Left ventricle myocardium inferior (tissue), 1 donor: ENCODE data around the gene SPECC1. TPM values are rescaled to one million over a fixed set of nuclear protein-coding genes. Genes with fewer than 3 reads are reported as not detected.

Experiments
- DNase-seq: peaks from one replicate; pipeline ENCODE4 v3.0.0-alpha.2; 2020
- H3K27ac ChIP-seq: fragments of 200-600 bp; replicated peaks from 2 replicates; pipeline ENCODE4 v1.8.0; 2021
- H3K27me3 ChIP-seq: fragments of 200-600 bp; 2 replicates; pipeline ENCODE4 v1.8.0; 2021; ENCODE audit warnings: low read depth
- H3K36me3 ChIP-seq: fragments of 200-600 bp; 2 replicates; pipeline ENCODE4 v1.8.0; 2021
- H3K4me1 ChIP-seq: fragments of 200-600 bp; 2 replicates; pipeline ENCODE4 v1.8.0; 2021
- H3K4me3 ChIP-seq: fragments of 200-600 bp; 2 replicates; pipeline ENCODE4 v1.8.0; 2021; ENCODE audit warnings: mild to moderate bottlenecking, moderate library complexity
- H3K9me3 ChIP-seq: fragments of 200-600 bp; replicated peaks from 2 replicates; pipeline ENCODE4 v1.8.0; 2021
- intact Hi-C: fragments of 100-400 bp; cut with micrococcal nuclease; formaldehyde crosslinking; loops from one replicate; pipeline ENCODE4 v1.11.0; 2022
- total RNA-seq: library from RNA; stranded (reverse); fragmentation: NEBNext Ultra II Directional; extraction: Animal tissue kit (Norgen Biotek cat#: 25700); gene quantifications from one replicate; pipeline ENCODE4 v1.2.1, GENCODE V29; 2021
- TF ChIP-seq, protein P1 (sequence below): fragments of 200-600 bp; IDR thresholded peaks from 2 replicates; pipeline ENCODE4 v1.8.0; 2021; ENCODE audit warnings: antibody characterized with exemption, mild to moderate bottlenecking, borderline replicate concordance
- donor health status: DM: no; HTN: yes; CAD: no; lungs with severe emphysema.

The SPECC1 gene
- total RNA-seq, 1 donor from 2014 or later = 10.6 TPM

GRCh38 chr17:19978209-19978802 lies 30.9 kb upstream of the SPECC1 start:
- TF ChIP-seq, protein P1, sequence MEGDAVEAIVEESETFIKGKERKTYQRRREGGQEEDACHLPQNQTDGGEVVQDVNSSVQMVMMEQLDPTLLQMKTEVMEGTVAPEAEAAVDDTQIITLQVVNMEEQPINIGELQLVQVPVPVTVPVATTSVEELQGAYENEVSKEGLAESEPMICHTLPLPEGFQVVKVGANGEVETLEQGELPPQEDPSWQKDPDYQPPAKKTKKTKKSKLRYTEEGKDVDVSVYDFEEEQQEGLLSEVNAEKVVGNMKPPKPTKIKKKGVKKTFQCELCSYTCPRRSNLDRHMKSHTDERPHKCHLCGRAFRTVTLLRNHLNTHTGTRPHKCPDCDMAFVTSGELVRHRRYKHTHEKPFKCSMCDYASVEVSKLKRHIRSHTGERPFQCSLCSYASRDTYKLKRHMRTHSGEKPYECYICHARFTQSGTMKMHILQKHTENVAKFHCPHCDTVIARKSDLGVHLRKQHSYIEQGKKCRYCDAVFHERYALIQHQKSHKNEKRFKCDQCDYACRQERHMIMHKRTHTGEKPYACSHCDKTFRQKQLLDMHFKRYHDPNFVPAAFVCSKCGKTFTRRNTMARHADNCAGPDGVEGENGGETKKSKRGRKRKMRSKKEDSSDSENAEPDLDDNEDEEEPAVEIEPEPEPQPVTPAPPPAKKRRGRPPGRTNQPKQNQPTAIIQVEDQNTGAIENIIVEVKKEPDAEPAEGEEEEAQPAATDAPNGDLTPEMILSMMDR = no peak
- intact Hi-C loops = no loop called here
- Histone ChIP-seq H3K27ac (peak overlapping the region; percentile 95), H3K9me3 (no peaks in the 10 kb centered on the region), H3K36me3 (peaks cover 6% of the 10 kb centered on the region), H3K4me3 (peak overlapping the region; percentile 99), H3K4me1 (peaks cover 39% of the 10 kb centered on the region), H3K27me3 (no peaks in the 10 kb centered on the region)
- DNase-seq = no peak

DNA sequence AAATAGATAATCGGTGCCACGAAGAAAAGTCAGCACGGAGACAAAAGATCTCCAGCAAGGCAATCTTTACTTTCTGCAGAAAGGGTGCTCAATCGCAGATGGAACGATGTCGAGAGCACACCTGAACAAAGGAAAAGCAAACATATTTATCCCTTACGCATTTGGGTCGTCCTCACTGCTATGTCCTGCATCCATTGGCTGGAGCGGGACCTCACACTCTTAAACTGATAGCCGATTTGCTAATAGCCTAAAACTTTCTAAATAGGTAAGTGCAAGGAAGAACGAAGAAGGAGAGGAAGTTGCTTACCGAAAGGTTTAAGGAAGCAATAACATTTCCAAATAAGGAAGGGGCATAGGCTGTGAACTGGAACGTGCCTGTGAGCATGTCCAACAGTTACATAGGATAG lies 30.4 kb upstream of the SPECC1 start:
- DNase-seq = no peak
- H3K27me3 ChIP-seq = no peaks in the 10 kb centered on the region
- H3K36me3 ChIP-seq = peaks cover 3% of the 10 kb centered on the region
- peak overlapping the region; percentile 95 for H3K27ac ChIP-seq
- peak overlapping the region; percentile 99 for H3K4me3 ChIP-seq
- peaks cover 39% of the 10 kb centered on the region for H3K4me1 ChIP-seq
- TF ChIP-seq, protein P1 = no peak
- intact Hi-C loops = no loop called here
- no peaks in the 10 kb centered on the region for H3K9me3 ChIP-seq

DNA sequence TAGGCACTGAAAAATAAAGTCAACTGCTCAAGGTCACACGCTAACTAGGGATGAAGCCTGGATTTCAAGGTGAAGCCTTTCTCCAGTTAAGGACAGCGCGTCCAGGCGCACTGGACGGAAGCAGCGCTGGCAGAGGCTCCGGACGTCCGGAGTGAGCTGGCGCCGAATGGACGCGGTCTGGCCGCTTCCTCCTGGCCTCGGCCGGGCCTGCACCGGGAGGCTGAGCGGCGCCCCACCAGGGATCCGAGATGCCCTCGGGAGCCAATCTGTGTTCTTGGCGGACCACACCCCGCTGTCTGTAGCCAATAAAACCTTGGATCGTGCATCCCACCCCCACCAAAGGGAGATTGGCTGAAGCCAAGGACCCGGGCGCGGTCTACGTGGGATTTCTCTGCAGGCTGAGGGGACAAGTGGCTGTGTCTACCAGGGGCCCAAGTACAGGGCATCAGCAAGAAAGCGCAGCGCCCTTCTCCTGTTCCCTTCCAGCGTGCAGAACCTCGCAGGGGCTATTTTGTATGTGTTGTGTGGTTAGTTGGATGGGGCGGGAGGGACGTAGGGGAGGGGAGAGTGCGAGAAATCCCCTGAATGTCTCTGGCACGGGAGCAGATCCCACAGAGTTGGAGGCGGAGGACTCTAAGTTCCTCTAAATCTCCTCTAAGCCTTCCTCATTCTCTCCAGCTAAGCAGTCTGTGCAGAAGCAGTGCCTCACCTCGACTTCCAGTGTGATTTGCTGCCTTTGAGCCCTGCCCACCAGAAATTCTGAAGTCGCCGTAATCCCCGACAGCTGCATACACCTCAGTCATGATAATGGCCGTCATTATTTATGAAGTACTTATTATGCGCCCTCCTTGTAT lies 29.0 kb upstream of the SPECC1 start:
- H3K27ac ChIP-seq = peak overlapping the region; percentile 61
- H3K36me3 ChIP-seq = no peaks in the 10 kb centered on the region
- peak overlapping the region; percentile 26 for H3K4me3 ChIP-seq
- H3K27me3 ChIP-seq = no peaks in the 10 kb centered on the region
- TF ChIP-seq, protein P1 = no peak
- H3K4me1 ChIP-seq = peaks cover 38% of the 10 kb centered on the region
- intact Hi-C loops = no loop called here
- peak; percentile 52 for DNase-seq
- H3K9me3 ChIP-seq = no peaks in the 10 kb centered on the region

DNA sequence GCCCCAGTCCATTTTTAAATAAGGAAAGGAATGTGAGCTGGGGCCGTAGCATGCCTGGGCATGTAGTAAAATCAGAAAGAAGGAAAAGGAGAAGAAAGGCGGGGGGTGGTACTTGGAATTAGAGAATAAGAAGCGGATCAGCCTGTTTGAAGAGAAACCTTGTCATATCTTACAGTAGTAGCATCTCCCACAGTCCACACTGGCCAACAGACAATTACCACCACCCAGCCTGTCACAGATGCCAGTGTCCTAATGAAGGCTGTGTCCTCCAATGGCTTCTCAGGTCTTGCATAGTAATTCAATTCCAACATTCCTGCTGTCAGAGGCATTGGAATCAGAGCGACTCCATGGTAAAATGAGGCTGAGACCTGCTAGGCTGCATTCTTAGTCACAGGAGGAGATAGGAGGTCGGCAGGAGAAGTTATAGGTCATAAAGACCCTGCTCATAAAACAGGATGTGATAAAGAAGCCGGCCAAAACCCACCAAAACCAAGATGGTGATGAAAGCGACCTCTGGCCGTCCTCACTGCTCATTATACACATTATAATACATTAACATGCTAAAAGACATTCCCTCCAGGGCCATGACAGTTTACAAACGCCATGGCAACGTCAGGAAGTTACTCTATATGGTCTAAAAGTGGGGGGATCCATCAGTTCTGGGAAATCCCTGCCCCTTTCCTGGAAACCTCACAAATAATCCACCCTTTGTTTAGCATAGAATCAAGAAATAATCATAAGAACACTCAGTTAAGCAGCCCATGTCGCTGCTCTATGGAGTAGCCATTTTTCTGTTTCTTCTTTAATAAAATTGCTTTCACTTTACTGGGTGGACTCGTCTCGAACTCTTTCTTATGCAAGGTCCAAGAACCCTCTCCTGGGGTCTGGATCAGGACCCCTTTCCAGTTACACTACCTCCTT lies 22.0 kb upstream of the SPECC1 start:
- Histone ChIP-seq H3K27ac (no peak overlapping the region), H3K36me3 (no peaks in the 10 kb centered on the region), H3K4me3 (no peak overlapping the region), H3K9me3 (no peaks in the 10 kb centered on the region), H3K27me3 (peaks cover 28% of the 10 kb centered on the region), H3K4me1 (no peaks in the 10 kb centered on the region)
- DNase-seq = no peak
- intact Hi-C loops = no loop called here
- TF ChIP-seq, protein P1 = no peak

GRCh38 chr17:19987897-19988296 lies 21.3 kb upstream of the SPECC1 start:
- Histone ChIP-seq H3K36me3 (no peaks in the 10 kb centered on the region), H3K27me3 (peaks cover 28% of the 10 kb centered on the region), H3K4me3 (no peak overlapping the region), H3K4me1 (peaks cover under 1% of the 10 kb centered on the region), H3K9me3 (no peaks in the 10 kb centered on the region), H3K27ac (no peak overlapping the region)
- intact Hi-C loops = no loop called here
- TF ChIP-seq, protein P1 = no peak
- no peak for DNase-seq
